Lung (tissue), 12 donors: ENCODE data around the gene SPIRE2. TPM values are rescaled to one million over a fixed set of nuclear protein-coding genes. Genes with fewer than 3 reads are reported as not detected.

Source experiments
- ATAC-seq: fragments of 200-7000 bp; cut with Tn5 transposase; one replicate; pipeline ENCODE4 v1.9.1; 2020; ENCODE audit warnings: moderate number of reproducible peaks; ENCODE audit not compliant: insufficient read depth, low FRiP score
- DNase-seq, 3 donors: peaks; one replicate each; pipeline ENCODE4 v3.0.0-alpha.2; 2013 to 2017
- H3K27ac ChIP-seq, 2 donors: one replicate each; pipeline ENCODE4 v1.5.1; 2013; ENCODE audit warnings: mild to moderate bottlenecking in 2 of 2, moderate library complexity in 2 of 2, control low read depth in 1 of 2, inconsistent platforms in 1 of 2, low read depth in 1 of 2, low read length in 1 of 2
- H3K27me3 ChIP-seq, 3 donors: one replicate each; pipeline ENCODE4 v1.5.1; 2013; ENCODE audit warnings: low read length in 2 of 3; ENCODE audit not compliant: control insufficient read depth in 3 of 3, insufficient read depth in 3 of 3
- H3K36me3 ChIP-seq, 4 donors: one replicate each; pipeline ENCODE4 v1.5.1; 2013; ENCODE audit warnings: low read length in 4 of 4, mild to moderate bottlenecking in 1 of 4, moderate library complexity in 1 of 4; ENCODE audit not compliant: control insufficient read depth in 4 of 4, insufficient read depth in 4 of 4
- H3K4me1 ChIP-seq, 5 donors: one replicate each; pipeline ENCODE4 v1.5.1; 2013; ENCODE audit warnings: low read length in 5 of 5, mild to moderate bottlenecking in 2 of 5, moderate library complexity in 1 of 5; ENCODE audit not compliant: control insufficient read depth in 5 of 5, insufficient read depth in 5 of 5
- H3K4me3 ChIP-seq: one replicate; pipeline ENCODE4 v1.5.1; 2013; ENCODE audit warnings: mild to moderate bottlenecking, control low read depth, moderate library complexity
- H3K9ac ChIP-seq, 2 donors: one replicate each; pipeline ENCODE4 v1.5.1; 2013; ENCODE audit warnings: low read length in 2 of 2, control low read depth in 1 of 2; ENCODE audit not compliant: insufficient read depth in 1 of 2
- H3K9me3 ChIP-seq, 4 donors: one replicate each; pipeline ENCODE4 v1.5.1; 2013; ENCODE audit warnings: low read length in 3 of 4, mild to moderate bottlenecking in 1 of 4, moderate library complexity in 1 of 4; ENCODE audit not compliant: control insufficient read depth in 4 of 4, insufficient read depth in 3 of 4
- WGBS, 2 donors: extraction: QIAGEN DNeasy Blood & Tissue Kit; methylation state at CpG; one replicate each; pipeline ENCODE4 v1.1.7; 2013; 5-methylcytosine and 5-hydroxymethylcytosine counted together
- polyA plus RNA-seq, 2 donors: library from polyadenylated mRNA; stranded (reverse); fragments of 200-250 nt; gene quantifications; one replicate each; pipeline ENCODE4 v1.2.1, GENCODE V29; 2013
- total RNA-seq, 2 donors: library from RNA; depleted of rRNA in 1 of 2; stranded (reverse); fragments of >200 nt in 1 of 2; gene quantifications; one replicate each; pipeline ENCODE4 v1.2.1, GENCODE V29; 2014 to 2021
- TF ChIP-seq, protein P1 (sequence below): IDR thresholded peaks from 2 replicates; pipeline ENCODE4 v1.5.1; 2012; ENCODE audit warnings: mild to moderate bottlenecking; ENCODE audit errors: control extremely low read depth, extremely low read depth
- donor health status: control.
- donor health status: control.
- donor health status: Bipolar disorder and iron deficiency.
- donor health status: healthy.
- donor health status: DM: yes; HTN: yes; CAD: no.

The SPIRE2 gene
- total and polyA plus RNA-seq, 4 donors, result 3.3 to 12.0 (median 8.0) TPM

DNA sequence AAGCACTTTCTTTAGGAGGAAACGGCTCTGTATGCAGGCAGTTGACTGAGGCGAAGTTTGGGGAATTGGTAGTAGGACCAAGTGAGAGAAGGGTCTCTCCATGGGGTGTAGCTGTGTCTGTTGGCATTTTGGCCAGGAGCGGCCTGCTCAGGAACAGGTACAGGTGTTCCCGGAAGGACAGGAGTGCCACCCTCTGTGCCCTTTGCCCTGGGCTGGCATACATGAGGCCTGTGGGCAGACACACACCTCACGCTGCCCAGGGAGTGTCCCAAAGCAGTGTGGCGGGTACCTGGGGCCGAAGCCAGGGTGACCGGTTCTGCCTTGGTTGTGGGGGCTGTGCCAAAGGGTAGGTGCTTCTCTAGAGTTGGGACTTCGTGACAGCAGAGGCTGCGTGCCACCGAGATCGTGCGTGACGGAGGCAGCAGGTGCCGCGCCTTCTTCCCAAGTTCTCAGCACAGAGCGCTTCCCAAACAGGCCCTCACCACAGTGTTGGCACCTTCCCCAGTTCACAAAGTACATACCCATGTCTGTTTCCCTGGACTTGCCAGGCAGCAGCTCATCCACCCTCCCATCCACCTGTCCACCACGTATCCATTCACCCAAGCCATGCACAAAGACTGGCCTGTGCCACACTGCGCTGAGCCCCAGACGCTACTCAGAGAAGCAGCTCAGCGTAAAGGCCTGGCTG, 25.2 kb downstream of the SPIRE2 start:
- Histone ChIP-seq H3K4me3 (no peak overlapping the region), H3K27ac (no peak overlapping the region), H3K9ac (no peak overlapping the region), H3K27me3 (no peaks in the 10 kb centered on the region), H3K36me3 (no peaks in the 10 kb centered on the region), H3K9me3 (no peaks in the 10 kb centered on the region), H3K4me1 (no peaks in the 10 kb centered on the region)
- 92 to 94% methylated on average over 21 of the region's 21 CpGs for WGBS, 2 donors
- ATAC-seq (no peak), DNase-seq (no peak)
- TF ChIP-seq, protein P1, sequence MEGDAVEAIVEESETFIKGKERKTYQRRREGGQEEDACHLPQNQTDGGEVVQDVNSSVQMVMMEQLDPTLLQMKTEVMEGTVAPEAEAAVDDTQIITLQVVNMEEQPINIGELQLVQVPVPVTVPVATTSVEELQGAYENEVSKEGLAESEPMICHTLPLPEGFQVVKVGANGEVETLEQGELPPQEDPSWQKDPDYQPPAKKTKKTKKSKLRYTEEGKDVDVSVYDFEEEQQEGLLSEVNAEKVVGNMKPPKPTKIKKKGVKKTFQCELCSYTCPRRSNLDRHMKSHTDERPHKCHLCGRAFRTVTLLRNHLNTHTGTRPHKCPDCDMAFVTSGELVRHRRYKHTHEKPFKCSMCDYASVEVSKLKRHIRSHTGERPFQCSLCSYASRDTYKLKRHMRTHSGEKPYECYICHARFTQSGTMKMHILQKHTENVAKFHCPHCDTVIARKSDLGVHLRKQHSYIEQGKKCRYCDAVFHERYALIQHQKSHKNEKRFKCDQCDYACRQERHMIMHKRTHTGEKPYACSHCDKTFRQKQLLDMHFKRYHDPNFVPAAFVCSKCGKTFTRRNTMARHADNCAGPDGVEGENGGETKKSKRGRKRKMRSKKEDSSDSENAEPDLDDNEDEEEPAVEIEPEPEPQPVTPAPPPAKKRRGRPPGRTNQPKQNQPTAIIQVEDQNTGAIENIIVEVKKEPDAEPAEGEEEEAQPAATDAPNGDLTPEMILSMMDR, result no peak

DNA sequence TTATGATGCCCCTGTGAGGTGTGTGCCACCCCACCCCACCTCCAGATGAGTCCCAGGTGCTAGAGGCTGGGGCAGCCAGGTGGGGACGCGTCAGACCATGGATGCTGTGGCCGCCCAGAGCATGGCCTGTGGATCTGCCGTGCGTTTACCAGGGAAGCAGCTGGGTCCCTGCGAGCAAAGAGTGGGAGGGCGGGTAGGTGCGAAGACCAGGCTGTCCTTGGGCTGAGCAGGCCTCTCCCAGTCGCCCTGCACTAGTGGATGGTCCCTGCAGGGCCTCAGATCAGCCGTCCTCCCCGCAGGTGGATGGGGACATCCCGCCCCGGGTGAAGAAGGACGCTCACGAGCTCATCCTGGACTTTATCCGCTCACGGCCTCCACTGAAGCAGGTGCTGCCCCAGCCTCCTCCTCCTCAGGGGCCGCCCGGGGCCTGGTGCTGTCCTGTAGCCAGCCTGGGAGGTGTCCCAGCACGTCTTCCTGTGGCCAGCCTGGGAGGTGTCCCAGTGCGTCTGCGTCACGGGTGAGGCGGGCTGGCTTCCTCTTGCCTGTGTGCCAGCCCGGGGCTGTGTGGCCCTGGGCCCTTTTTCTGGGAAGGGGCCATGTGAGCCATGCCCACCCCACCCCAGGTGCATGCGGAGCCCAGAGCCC, 27.1 kb downstream of the SPIRE2 start:
- TF ChIP-seq, protein P1, result no peak
- Histone ChIP-seq H3K27me3 (no peaks in the 10 kb centered on the region), H3K9ac (no peak overlapping the region), H3K27ac (no peak overlapping the region), H3K9me3 (no peaks in the 10 kb centered on the region), H3K36me3 (no peaks in the 10 kb centered on the region), H3K4me3 (no peak overlapping the region), H3K4me1 (no peaks in the 10 kb centered on the region)
- no peak for ATAC-seq
- WGBS, 2 donors, result 89 to 91% methylated on average over 26 of the region's 26 CpGs
- DNase-seq, result no peak

DNA sequence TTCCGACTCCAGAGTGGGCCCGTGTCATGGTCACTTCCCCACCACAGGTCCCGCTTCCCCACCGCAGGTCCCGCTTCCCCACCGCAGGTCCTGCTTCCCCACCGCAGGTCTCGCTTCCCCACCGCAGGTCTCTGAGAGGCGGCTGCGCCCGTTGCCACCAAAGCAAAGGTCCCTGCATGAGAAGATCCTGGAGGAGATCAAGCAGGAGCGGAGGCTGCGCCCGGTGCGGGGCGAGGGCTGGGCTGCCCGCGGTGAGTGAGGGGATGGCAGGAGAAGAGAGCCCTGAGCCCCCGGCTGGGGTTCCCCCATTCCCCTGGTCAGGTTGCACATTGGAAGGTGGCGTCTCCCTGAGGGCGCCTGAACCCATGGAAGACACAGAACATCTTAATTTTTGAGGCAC, 27.7 kb downstream of the SPIRE2 start:
- no peaks in the 10 kb centered on the region for H3K4me1 ChIP-seq
- no peaks in the 10 kb centered on the region for H3K9me3 ChIP-seq
- WGBS, 2 donors, result 80 to 90% methylated on average over 22 of the region's 22 CpGs
- no peaks in the 10 kb centered on the region for H3K36me3 ChIP-seq
- H3K4me3 ChIP-seq, result no peak overlapping the region
- no peaks in the 10 kb centered on the region for H3K27me3 ChIP-seq
- no peak for ATAC-seq
- TF ChIP-seq, protein P1, result no peak
- H3K27ac ChIP-seq, result no peak overlapping the region
- DNase-seq, result no peak
- H3K9ac ChIP-seq, result no peak overlapping the region
